ENCODE results near the gene GNG13.

DNA sequence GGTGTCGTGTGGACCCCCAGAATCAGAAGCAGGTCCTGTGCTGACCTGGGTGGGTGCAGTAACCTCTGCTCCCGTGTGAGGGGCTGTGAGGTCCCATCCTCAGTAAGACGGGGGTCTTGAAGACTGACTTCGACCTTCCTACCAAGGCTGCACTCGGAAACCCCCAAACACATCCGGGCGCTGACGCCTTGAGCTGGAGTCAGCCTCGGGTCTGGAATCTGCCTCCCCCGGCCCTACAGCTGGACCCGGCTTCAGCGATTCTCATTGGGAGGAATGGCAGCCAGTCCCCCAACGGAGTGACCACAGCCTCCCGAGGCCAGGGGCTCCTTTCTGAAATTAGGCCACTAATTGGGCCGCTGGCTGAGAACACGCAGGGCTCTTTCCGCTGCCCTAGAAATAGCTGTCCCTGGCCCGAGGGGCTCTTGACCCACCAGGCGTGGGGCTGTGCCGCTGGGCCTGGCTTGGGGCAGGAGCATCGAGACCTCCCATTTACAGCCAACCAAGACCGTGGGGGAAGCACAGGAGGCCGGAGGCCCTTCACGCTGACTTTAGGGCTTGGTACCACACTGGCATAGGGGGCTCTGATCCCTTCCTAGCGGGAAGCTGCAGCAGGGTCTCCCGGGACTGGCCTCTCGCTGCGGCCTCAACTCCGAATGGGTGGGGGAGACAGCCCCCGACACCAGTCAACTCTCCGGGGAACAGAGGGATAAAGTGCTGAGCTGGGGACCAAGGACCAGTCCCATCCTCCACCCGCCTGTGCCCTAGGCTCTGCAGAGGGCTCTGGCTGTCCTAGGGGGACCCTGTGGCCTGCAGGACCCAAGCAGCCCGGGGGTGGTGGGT is 2.6 kb upstream of the GNG13 start:
- TF ChIP-seq POLR2AphosphoS5 (IDR thresholded peaks at IDR 0.05; ENCODE audit: insufficient read depth, low read depth, low read length) (no peak), EZH2 (IDR thresholded peaks at IDR 0.05; ENCODE audit: borderline replicate concordance, low read depth, low read length, severe bottlenecking) (no peak)
- TF ChIP-seq, protein P1, sequence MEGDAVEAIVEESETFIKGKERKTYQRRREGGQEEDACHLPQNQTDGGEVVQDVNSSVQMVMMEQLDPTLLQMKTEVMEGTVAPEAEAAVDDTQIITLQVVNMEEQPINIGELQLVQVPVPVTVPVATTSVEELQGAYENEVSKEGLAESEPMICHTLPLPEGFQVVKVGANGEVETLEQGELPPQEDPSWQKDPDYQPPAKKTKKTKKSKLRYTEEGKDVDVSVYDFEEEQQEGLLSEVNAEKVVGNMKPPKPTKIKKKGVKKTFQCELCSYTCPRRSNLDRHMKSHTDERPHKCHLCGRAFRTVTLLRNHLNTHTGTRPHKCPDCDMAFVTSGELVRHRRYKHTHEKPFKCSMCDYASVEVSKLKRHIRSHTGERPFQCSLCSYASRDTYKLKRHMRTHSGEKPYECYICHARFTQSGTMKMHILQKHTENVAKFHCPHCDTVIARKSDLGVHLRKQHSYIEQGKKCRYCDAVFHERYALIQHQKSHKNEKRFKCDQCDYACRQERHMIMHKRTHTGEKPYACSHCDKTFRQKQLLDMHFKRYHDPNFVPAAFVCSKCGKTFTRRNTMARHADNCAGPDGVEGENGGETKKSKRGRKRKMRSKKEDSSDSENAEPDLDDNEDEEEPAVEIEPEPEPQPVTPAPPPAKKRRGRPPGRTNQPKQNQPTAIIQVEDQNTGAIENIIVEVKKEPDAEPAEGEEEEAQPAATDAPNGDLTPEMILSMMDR (IDR thresholded peaks at IDR 0.05; ENCODE audit: extremely low read depth in 1 of 2, insufficient read depth in 1 of 2, low read depth in 1 of 2, low read length in 2 of 2): no peak
